ENCODE measurements around the gene CCNY.

- TF ChIP-seq CTCF (IDR thresholded peaks at IDR 0.05) (no peak), REST (IDR thresholded peaks at IDR 0.05; ENCODE audit: insufficient read depth in 1 of 2, low read depth in 2 of 2, low read length in 1 of 2) (no peak)
These were observed 19.9 kb upstream of the CCNY start for GRCh38 chr10:35316218-35316967.

Data from Panc1 (cell line).